Measurements from ENCODE around the gene ZDHHC24.

Gene ZDHHC24

DNA sequence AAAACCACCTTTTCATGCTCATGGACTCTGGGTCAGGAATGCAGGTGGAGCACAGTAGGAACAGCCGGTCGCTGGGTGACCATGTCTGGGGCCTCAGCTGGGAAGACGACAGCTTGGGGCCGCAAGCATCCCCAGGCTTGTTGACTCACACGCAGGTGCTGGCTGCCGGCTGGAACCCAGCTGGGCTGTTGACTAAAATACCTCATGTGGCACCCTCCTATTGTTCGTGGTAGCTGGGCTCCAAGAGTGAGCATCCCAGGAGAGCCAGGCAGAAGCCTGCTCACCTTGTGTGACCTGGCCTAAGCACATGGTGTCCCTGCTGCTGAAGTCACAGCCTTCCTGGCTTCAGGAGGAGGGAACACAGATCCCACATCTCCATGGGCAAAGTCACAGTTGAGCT lies 56.2 kb downstream of the ZDHHC24 start:
- H3K4me2 ChIP-seq (ENCODE audit: low read length): no peak overlapping the region
- H4K20me1 ChIP-seq (ENCODE audit: insufficient read depth, low read length): no peaks in the 10 kb centered on the region
- no peak overlapping the region for H3K4me3 ChIP-seq (ENCODE audit: low read depth, low read length, poor library complexity, severe bottlenecking)
- H3K9me3 ChIP-seq (ENCODE audit: low read length): no peaks in the 10 kb centered on the region
- H3K79me2 ChIP-seq (ENCODE audit: insufficient read depth, low read length): no peaks in the 10 kb centered on the region
- H3F3A ChIP-seq (ENCODE audit: insufficient read depth, low read length): no peaks in the 10 kb centered on the region
- H3K4me1 ChIP-seq (ENCODE audit: insufficient read depth, low read length, severe bottlenecking): no peaks in the 10 kb centered on the region
- no peak overlapping the region for H2AFZ ChIP-seq (ENCODE audit: low read length)
- H3K27me3 ChIP-seq (ENCODE audit: insufficient read depth, low read length): no peaks in the 10 kb centered on the region
- H3K9ac ChIP-seq (ENCODE audit: low read length): no peak overlapping the region
- no peaks in the 10 kb centered on the region for H3K9me2 ChIP-seq (ENCODE audit: low read depth, low read length)
- H3K36me3 ChIP-seq (ENCODE audit: insufficient read depth, low read length): peaks cover 69% of the 10 kb centered on the region
- TF ChIP-seq EZH2 (IDR thresholded peaks at IDR 0.05; ENCODE audit: borderline replicate concordance, low read length): no peak
- no peak for TF ChIP-seq CTCF (IDR thresholded peaks at IDR 0.05; ENCODE audit: low read length)
- no peak overlapping the region for H3K27ac ChIP-seq (ENCODE audit: low read depth, low read length, poor library complexity, severe bottlenecking)

- Histone ChIP-seq H3K79me2 (ENCODE audit: insufficient read depth, low read length) (no peaks in the 10 kb centered on the region), H3K27ac (ENCODE audit: low read depth, low read length, poor library complexity, severe bottlenecking) (no peak overlapping the region), H3K9me2 (ENCODE audit: low read depth, low read length) (no peaks in the 10 kb centered on the region), H3K27me3 (ENCODE audit: insufficient read depth, low read length) (no peaks in the 10 kb centered on the region), H3F3A (ENCODE audit: insufficient read depth, low read length) (no peaks in the 10 kb centered on the region), H3K9ac (ENCODE audit: low read length) (no peak overlapping the region), H3K4me1 (ENCODE audit: insufficient read depth, low read length, severe bottlenecking) (no peaks in the 10 kb centered on the region), H3K4me3 (ENCODE audit: low read depth, low read length, poor library complexity, severe bottlenecking) (no peak overlapping the region), H3K36me3 (ENCODE audit: insufficient read depth, low read length) (peaks cover 64% of the 10 kb centered on the region), H2AFZ (ENCODE audit: low read length) (no peak overlapping the region), H4K20me1 (ENCODE audit: insufficient read depth, low read length) (no peaks in the 10 kb centered on the region), H3K9me3 (ENCODE audit: low read length) (no peaks in the 10 kb centered on the region), H3K4me2 (ENCODE audit: low read length) (no peak overlapping the region)
- TF ChIP-seq EZH2 (IDR thresholded peaks at IDR 0.05; ENCODE audit: borderline replicate concordance, low read length): no peak
- no peak for TF ChIP-seq CTCF (IDR thresholded peaks at IDR 0.05; ENCODE audit: low read length)
Observed at GRCh38 chr11:66488957-66489356, 56.9 kb downstream of the ZDHHC24 start.

DNA sequence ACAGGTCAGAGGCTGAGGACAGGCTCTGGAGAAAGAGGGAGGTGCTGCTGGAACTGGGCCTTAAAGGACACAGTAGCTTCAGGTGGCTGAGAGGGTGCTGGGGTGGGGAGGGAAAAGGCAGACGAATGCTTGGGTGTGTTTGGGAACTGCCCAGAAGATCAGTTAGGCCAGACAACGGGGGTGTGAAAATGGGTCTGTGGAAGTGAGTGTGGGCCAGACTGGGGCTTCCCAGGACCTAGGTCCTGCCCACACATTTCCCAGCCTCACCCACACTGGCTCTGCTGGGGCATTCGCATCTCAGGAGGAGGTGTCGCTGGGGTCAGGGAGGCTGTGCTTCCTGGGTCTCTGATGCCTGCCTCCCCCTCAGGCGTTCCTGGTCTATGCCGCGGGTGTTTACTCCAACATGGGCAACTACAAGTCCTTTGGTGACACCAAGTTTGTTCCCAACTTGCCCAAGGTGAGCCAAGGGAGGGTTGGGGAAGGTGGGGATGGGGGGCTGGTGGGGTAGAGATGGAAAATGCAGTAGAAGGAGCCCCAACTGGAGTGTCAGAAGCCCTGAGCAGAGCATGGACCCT lies 61.0 kb downstream of the ZDHHC24 start:
- Histone ChIP-seq H3K27me3 (ENCODE audit: insufficient read depth, low read length) (no peaks in the 10 kb centered on the region), H3K4me1 (ENCODE audit: insufficient read depth, low read length, severe bottlenecking) (peaks cover 19% of the 10 kb centered on the region), H3K79me2 (ENCODE audit: insufficient read depth, low read length) (no peaks in the 10 kb centered on the region), H3K9ac (ENCODE audit: low read length) (no peak overlapping the region), H3K9me3 (ENCODE audit: low read length) (no peaks in the 10 kb centered on the region), H3K36me3 (ENCODE audit: insufficient read depth, low read length) (peaks cover 44% of the 10 kb centered on the region; the same call in 1 of the 2 replicates), H3K9me2 (ENCODE audit: low read depth, low read length) (no peaks in the 10 kb centered on the region), H2AFZ (ENCODE audit: low read length) (no peak overlapping the region), H3K27ac (ENCODE audit: low read depth, low read length, poor library complexity, severe bottlenecking) (no peak overlapping the region), H4K20me1 (ENCODE audit: insufficient read depth, low read length) (no peaks in the 10 kb centered on the region), H3K4me2 (ENCODE audit: low read length) (no peak overlapping the region), H3K4me3 (ENCODE audit: low read depth, low read length, poor library complexity, severe bottlenecking) (no peak overlapping the region), H3F3A (ENCODE audit: insufficient read depth, low read length) (no peaks in the 10 kb centered on the region)
- no peak for TF ChIP-seq EZH2 (IDR thresholded peaks at IDR 0.05; ENCODE audit: borderline replicate concordance, low read length)
- TF ChIP-seq CTCF (IDR thresholded peaks at IDR 0.05; ENCODE audit: low read length): no peak
